Small intestine (tissue), 7 donors: ENCODE results near the gene HLA-DRB5. TPM values are rescaled to one million over a fixed set of nuclear protein-coding genes. Genes with fewer than 3 reads are reported as not detected.
"Not testable (repeated sequence)": the region's sequence is repeated elsewhere in the genome, so short reads cannot be mapped to it uniquely, and the experiment has no call there.

Experiments
- DNase-seq, 2 donors: peaks; one replicate each; pipeline versions ENCODE4 v3.0.0 to v3.0.0-alpha.2; 2013
- FAIRE-seq: peaks from 2 replicates; lab custom pipeline; 2012; peaks lifted over from hg19 to GRCh38; lab: Jason Lieb, UNC
- H3K27ac ChIP-seq, 3 donors: one replicate each; pipeline ENCODE4 v1.5.1; 2013; ENCODE audit warnings: low read length in 2 of 3, mild to moderate bottlenecking in 2 of 3, control low read depth in 1 of 3, inconsistent platforms in 1 of 3, low read depth in 1 of 3, moderate library complexity in 1 of 3
- H3K27me3 ChIP-seq, 3 donors: one replicate each; pipeline ENCODE4 v1.6.1; 2013; ENCODE audit warnings: low read length in 3 of 3, inconsistent platforms in 1 of 3; ENCODE audit not compliant: control insufficient read depth in 3 of 3, insufficient read depth in 3 of 3
- H3K36me3 ChIP-seq, 3 donors: one replicate each; pipeline ENCODE4 v1.6.1; 2013; ENCODE audit warnings: low read length in 3 of 3, inconsistent platforms in 1 of 3, low read depth in 1 of 3, mild to moderate bottlenecking in 1 of 3, moderate library complexity in 1 of 3; ENCODE audit not compliant: control insufficient read depth in 3 of 3, insufficient read depth in 2 of 3
- H3K4me1 ChIP-seq, 3 donors: one replicate each; pipeline ENCODE4 v1.6.1; 2013; ENCODE audit warnings: low read length in 2 of 3, inconsistent platforms in 1 of 3, low read depth in 1 of 3, mild to moderate bottlenecking in 1 of 3, moderate library complexity in 1 of 3; ENCODE audit not compliant: control insufficient read depth in 3 of 3, insufficient read depth in 2 of 3
- H3K4me3 ChIP-seq, 3 donors: one replicate each; pipeline ENCODE4 v1.5.1; 2013; ENCODE audit warnings: low read length in 3 of 3, control low read depth in 1 of 3, inconsistent platforms in 1 of 3, low read depth in 1 of 3, mild to moderate bottlenecking in 1 of 3, moderate library complexity in 1 of 3
- H3K9me3 ChIP-seq, 2 donors: one replicate each; pipeline ENCODE4 v1.6.1; 2013; ENCODE audit warnings: low read depth in 1 of 2, low read length in 1 of 2; ENCODE audit not compliant: control insufficient read depth in 2 of 2, insufficient read depth in 1 of 2
- WGBS, 3 donors: extraction: QIAGEN DNeasy Blood & Tissue Kit; methylation state at CpG; one replicate each; pipeline ENCODE4 v1.1.7; 2013; 5-methylcytosine and 5-hydroxymethylcytosine counted together
- polyA plus RNA-seq, 4 donors: library from polyadenylated mRNA; stranded (reverse) in 3 of 4; unstranded in 1 of 4; fragments of 200-250 nt in 3 of 4; fragments of 120-200 nt in 1 of 4; gene quantifications; one replicate each; pipeline versions ENCODE4 v1.2.1 to v1.2.3, GENCODE V29; 2013
- donor health status: healthy with polysubstance abuse.
- donor health status: control.
- donor health status: control.
- donor health status: Bipolar disorder and iron deficiency.
- donor health status: healthy.

HLA-DRB5 gene
- polyA plus RNA-seq, 4 donors, result 8.8 to 20.7 TPM; not detected in 2

DNA sequence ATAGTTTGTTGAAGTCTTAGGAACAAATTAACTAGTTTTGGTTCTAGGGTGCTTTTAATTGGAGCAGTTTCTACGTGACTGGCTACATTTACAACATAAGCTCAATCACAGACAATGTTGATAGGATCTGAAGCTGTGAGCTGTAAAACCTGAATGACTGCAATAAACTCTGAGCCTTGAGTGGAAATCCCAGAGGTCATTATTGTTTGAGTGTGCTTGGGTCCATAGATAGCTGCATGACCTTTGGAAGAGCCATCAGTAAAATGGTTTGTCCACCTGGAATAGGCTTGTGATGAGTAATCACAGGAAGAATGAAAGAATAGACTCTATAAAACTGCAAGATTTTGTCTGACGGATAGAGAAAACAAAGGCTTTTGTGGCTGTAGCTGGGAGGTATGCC lies 32.9 kb upstream of the HLA-DRB5 start:
- Histone ChIP-seq H3K36me3 (no peaks in the 10 kb centered on the region), H3K27me3 (no peaks in the 10 kb centered on the region), H3K4me3 (no peak overlapping the region), H3K27ac (no peak overlapping the region), H3K9me3 (no peaks in the 10 kb centered on the region), H3K4me1 (no peaks in the 10 kb centered on the region)
- DNase-seq (peak in 1 of 2 donors; percentile 55), FAIRE-seq (no peak)
- 52% methylated on average over 2 of the region's 2 CpGs; no CpG with 5 or more reads in 2 of the 3 donors for WGBS, 3 donors

DNA sequence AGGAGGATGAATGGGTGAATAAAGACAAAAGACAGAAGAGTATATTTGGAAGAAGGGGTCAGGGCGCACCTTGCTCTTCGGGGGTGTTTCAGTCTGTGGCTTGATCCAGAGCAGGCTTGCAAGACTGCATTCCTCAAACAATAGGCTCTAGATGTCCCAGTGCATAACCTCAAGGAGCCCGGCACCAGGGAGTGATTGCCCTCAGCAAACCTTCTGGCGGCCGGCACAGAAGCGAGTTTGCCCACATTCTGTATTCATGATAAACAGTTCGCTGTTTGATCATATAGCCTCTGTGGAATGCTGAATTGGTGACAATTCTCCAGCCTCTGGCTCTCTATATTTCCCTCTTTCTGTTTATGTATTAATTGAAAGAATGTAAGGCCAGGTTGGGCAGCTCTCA lies 29.7 kb upstream of the HLA-DRB5 start:
- DNase-seq (no peak), FAIRE-seq (no peak)
- Histone ChIP-seq H3K36me3 (no peaks in the 10 kb centered on the region), H3K27ac (no peak overlapping the region), H3K27me3 (no peaks in the 10 kb centered on the region), H3K9me3 (no peaks in the 10 kb centered on the region), H3K4me3 (no peak overlapping the region), H3K4me1 (no peaks in the 10 kb centered on the region)
- 82% methylated on average over 7 of the region's 7 CpGs; no CpG with 5 or more reads in 2 of the 3 donors for WGBS, 3 donors

DNA sequence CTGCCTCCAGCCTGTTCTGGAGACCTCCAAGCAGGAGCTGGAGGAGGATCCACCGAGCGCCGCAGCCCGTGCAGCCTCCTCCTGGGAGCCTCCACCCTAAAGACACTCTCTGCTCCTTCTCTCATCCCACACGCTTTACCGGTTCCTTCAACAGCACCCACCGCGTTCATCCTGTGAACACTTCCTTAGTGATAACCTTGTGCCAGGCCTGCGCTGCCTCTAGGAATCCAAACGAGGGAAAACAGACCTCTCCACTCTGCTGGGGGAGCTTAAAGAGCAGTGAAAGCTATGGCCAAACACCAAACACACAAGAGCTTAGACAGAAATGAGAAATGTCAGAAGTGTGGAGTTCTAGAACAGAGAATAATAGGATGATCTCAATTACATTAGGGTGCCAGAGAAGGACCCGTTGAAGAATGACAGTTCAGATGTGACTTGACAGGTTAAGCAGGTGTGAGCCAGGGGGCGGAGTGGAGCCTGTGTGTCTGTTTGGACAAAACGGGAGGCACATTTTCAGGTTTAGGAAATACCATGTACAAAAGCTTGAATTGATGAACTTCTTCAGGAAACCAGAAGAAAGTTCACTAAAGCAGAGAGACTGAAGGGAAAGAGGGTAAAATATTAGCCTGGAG lies 28.5 kb upstream of the HLA-DRB5 start:
- DNase-seq (no peak), FAIRE-seq (no peak)
- H3K4me1 ChIP-seq, result no peaks in the 10 kb centered on the region
- H3K36me3 ChIP-seq, result no peaks in the 10 kb centered on the region
- H3K4me3 ChIP-seq, result no peak overlapping the region
- H3K27ac ChIP-seq, result no peak overlapping the region
- H3K9me3 ChIP-seq, result no peaks in the 10 kb centered on the region
- WGBS, 3 donors, result 12 to 38% (median 15%) methylated on average over 9 to 13 of the region's 13 CpGs
- no peaks in the 10 kb centered on the region for H3K27me3 ChIP-seq

DNA sequence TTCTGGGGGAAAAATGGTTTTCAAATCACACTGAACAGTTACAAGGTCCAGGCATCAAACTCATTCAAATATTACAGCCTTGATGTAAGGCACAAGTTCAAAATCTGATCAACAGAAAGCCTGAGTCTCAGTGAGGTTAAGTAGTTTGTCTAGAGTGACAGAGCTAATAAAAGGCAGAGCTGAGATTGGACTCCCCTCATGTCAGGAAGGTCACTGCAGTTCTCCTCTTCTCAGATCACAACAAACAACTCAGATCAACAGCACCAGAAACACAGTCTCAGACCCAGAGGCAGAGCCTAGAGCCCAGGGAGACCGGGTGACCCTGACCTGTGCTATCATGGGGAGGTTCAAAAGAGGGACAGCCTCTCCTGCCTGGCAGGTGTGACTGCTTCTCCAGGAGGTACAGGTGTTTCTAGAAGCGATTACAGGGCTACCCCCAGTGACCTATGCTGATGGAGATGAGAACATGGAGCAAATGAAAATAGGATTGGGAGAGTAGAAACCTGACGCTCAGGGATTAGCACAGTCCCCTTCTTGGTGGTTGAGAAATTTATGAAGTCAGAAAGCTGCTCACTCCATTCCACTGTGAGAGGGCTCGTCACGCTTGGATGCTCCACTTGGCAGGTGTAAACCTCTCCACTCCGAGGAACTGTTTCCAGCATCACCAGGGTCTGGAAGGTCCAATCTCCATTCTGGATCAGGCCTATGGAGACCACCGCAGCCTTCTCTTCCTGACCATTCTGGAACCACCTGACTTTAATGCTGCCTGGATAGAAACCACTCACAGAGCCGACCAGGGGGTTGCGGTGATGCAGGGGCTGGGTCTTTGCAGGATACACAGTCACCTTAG lies 24.3 kb upstream of the HLA-DRB5 start:
- FAIRE-seq (no peak), DNase-seq (no peak)
- Histone ChIP-seq H3K27me3 (no peaks in the 10 kb centered on the region), H3K27ac (no peak overlapping the region), H3K9me3 (no peaks in the 10 kb centered on the region), H3K4me3 (no peak overlapping the region), H3K36me3 (no peaks in the 10 kb centered on the region), H3K4me1 (no peaks in the 10 kb centered on the region)
- WGBS, 3 donors, result 46 to 85% (median 73%) methylated on average over 5 to 9 of the region's 9 CpGs

- Histone ChIP-seq H3K4me3 (no peak overlapping the region), H3K27me3 (no peaks in the 10 kb centered on the region), H3K9me3 (no peaks in the 10 kb centered on the region), H3K36me3 (no peaks in the 10 kb centered on the region), H3K4me1 (no peaks in the 10 kb centered on the region), H3K27ac (no peak overlapping the region)
- no peak for FAIRE-seq
- DNase-seq, result peak in 1 of 2 donors; percentile 19
- 14 to 40% (median 30%) methylated on average over 4 to 5 of the region's 5 CpGs for WGBS, 3 donors
Measured at GRCh38 chr6:32553037-32553742, 23.1 kb upstream of the HLA-DRB5 start.

DNA sequence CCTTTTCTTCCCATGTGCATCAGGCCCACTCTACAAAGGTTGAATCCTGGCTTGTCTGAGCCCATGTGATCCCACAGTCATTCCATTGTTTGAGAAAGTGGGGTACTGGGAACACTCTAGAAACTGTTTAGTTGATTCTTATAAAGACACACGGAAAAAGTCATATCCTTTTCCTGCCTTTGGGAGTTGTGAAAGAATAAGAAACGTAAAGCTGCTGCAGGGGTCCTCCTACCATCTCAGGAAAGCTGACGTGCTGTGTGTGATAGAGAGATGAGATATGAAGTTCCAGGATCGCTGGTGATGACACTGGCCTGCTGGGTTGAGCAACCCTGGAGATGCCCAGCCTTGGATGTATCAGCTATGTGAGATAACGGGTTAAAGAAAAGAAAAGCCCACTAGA lies 21.3 kb upstream of the HLA-DRB5 start:
- Histone ChIP-seq H3K9me3 (no peaks in the 10 kb centered on the region), H3K27me3 (no peaks in the 10 kb centered on the region), H3K36me3 (no peaks in the 10 kb centered on the region), H3K27ac (no peak overlapping the region), H3K4me3 (no peak overlapping the region), H3K4me1 (no peaks in the 10 kb centered on the region)
- DNase-seq (no peak), FAIRE-seq (no peak)
- 27 to 38% (median 35%) methylated on average over 4 to 5 of the region's 5 CpGs for WGBS, 3 donors

GRCh38 chr6:32539839-32540238 lies 9.8 kb upstream of the HLA-DRB5 start:
- 44 to 70% (median 67%) methylated on average over 1 to 5 of the region's 5 CpGs for WGBS, 3 donors
- FAIRE-seq, result no peak
- no peak for DNase-seq
- Histone ChIP-seq H3K4me1 (no peaks in the 10 kb centered on the region), H3K27ac (no peak overlapping the region), H3K9me3 (no peaks in the 10 kb centered on the region), H3K4me3 (no peak overlapping the region), H3K27me3 (no peaks in the 10 kb centered on the region), H3K36me3 (no peaks in the 10 kb centered on the region)

- H3K9me3 ChIP-seq, H3K36me3 ChIP-seq, H3K27ac ChIP-seq, H3K27me3 ChIP-seq, H3K4me3 ChIP-seq, H3K4me1 ChIP-seq, DNase-seq, FAIRE-seq: not testable (repeated sequence)
- 0% methylated on average over 1 to 3 of the region's 3 CpGs for WGBS, 3 donors
Measured at GRCh38 chr6:32530431-32530793, 325 bp upstream of the HLA-DRB5 start.
